HepG2 (cell line): Measurements from ENCODE around the gene RSBN1. TPM values are rescaled to one million over a fixed set of nuclear protein-coding genes. Genes with fewer than 3 reads are reported as not detected.
A peak's percentile ranks its signal among the peaks of the same experiment; 100 is the strongest.

Source experiments
- ARNT2 ChIP-seq: sonication (generic); formaldehyde crosslinking; IDR thresholded peaks from 2 replicates; pipeline ENCODE4 v1.8.0; 2022; ENCODE audit warnings: mild to moderate bottlenecking, low read depth, missing genetic modification reagents, moderate library complexity
- BCL6 ChIP-seq: IDR thresholded peaks from 2 replicates; pipeline ENCODE4 v1.6.1; 2016; ENCODE audit warnings: missing genetic modification reagents, missing compliant biosample characterization
- BHLHE40 ChIP-seq: IDR thresholded peaks from 2 replicates; pipeline ENCODE4 v1.6.1; 2011; ENCODE audit warnings: low read length, improper control_type of control experiment
- KLF16 ChIP-seq, 2 experiments: sonication (generic) in 1 of 2; formaldehyde crosslinking in 1 of 2; IDR thresholded peaks; 2 replicates each; pipeline versions ENCODE4 v1.6.1 to v1.8.0; 2016 to 2023; ENCODE audit warnings: missing genetic modification reagents in 2 of 2, missing compliant biosample characterization in 1 of 2
- MXD3 ChIP-seq: IDR thresholded peaks from 2 replicates; pipeline ENCODE4 v1.6.1; 2016; ENCODE audit warnings: mild to moderate bottlenecking, missing biosample characterization, missing genetic modification reagents
- NFYB ChIP-seq: sonication (generic); formaldehyde crosslinking; IDR thresholded peaks from 2 replicates; pipeline ENCODE4 v1.4.0; 2020; ENCODE audit warnings: missing genetic modification reagents
- SMAD3 ChIP-seq: sonication (generic); formaldehyde crosslinking; IDR thresholded peaks from 2 replicates; pipeline ENCODE4 v1.4.0; 2020; ENCODE audit warnings: missing genetic modification reagents
- STAT6 ChIP-seq: sonication (generic); formaldehyde crosslinking; IDR thresholded peaks from 2 replicates; pipeline ENCODE4 v1.4.0; 2020; ENCODE audit warnings: missing genetic modification reagents, mild to moderate bottlenecking, borderline replicate concordance
- TARDBP ChIP-seq: sonication (generic); formaldehyde crosslinking; IDR thresholded peaks from 2 replicates; pipeline ENCODE4 v1.8.0; 2022; ENCODE audit warnings: mild to moderate bottlenecking, missing genetic modification reagents
- ZBTB34 ChIP-seq: sonication (generic); formaldehyde crosslinking; IDR thresholded peaks from 2 replicates; pipeline ENCODE4 v1.8.0; 2022; ENCODE audit warnings: mild to moderate bottlenecking, missing genetic modification reagents
- ZFP90 ChIP-seq: sonication (generic); formaldehyde crosslinking; IDR thresholded peaks from 2 replicates; pipeline ENCODE4 v1.8.0; 2022; ENCODE audit warnings: missing genetic modification reagents, mild to moderate bottlenecking, inconsistent platforms, borderline replicate concordance
- ZNF382 ChIP-seq: sonication (generic); formaldehyde crosslinking; IDR thresholded peaks from 2 replicates; pipeline ENCODE4 v1.5.0; 2020; ENCODE audit warnings: missing genetic modification reagents, mild to moderate bottlenecking, borderline replicate concordance
- ZNF556 ChIP-seq: sonication (generic); formaldehyde crosslinking; IDR thresholded peaks from 2 replicates; pipeline ENCODE4 v1.4.0; 2020; ENCODE audit warnings: mild to moderate bottlenecking, missing genetic modification reagents, borderline replicate concordance
- ZNF678 ChIP-seq: sonication (generic); formaldehyde crosslinking; IDR thresholded peaks from 2 replicates; pipeline ENCODE4 v1.4.0; 2020; ENCODE audit warnings: mild to moderate bottlenecking, missing genetic modification reagents
- ZNF709 ChIP-seq: sonication (generic); formaldehyde crosslinking; IDR thresholded peaks from 2 replicates; pipeline ENCODE4 v1.5.0; 2020; ENCODE audit warnings: mild to moderate bottlenecking, missing genetic modification reagents
- polyA plus RNA-seq, 8 experiments: library from polyadenylated mRNA; depleted of rRNA in 3 of 8; stranded (reverse) in 7 of 8; unstranded in 1 of 8; fragments of >200 nt; fragmentation: Illumina TruSeq in 4 of 8; extraction: Trizol in 4 of 8; gene quantifications; 2 replicates each; pipeline versions ENCODE4 v1.2.1 to v1.2.3, GENCODE V29; 2011 to 2016; ENCODE audit warnings: low read depth in 4 of 8, missing spikeins in 1 of 8, mixed read lengths in 1 of 8; ENCODE audit not compliant: insufficient read depth in 1 of 8
- total RNA-seq, 5 experiments: library from RNA; depleted of rRNA; stranded (reverse); fragments of >200 nt; fragmentation: Illumina TruSeq; extraction: Trizol; gene quantifications; 2 replicates each; pipeline ENCODE4 v1.2.3, GENCODE V29; 2016; ENCODE audit warnings: low read depth in 1 of 5

Gene RSBN1
- total and polyA plus RNA-seq, 2 of the 13 experiments (the other 11 are each of a cell fraction or from before 2014, with no cell fraction given): 8.3 to 10.4 TPM

- 0 out of 2 replicates have a peak, but pooled peaks have one; percentile 13 for TF ChIP-seq ZBTB34
- TF ChIP-seq TARDBP (CRISPR knock-in tag): no peak
- TF ChIP-seq STAT6: no peak
- TF ChIP-seq ZNF709 (CRISPR knock-in tag): peak; percentile 81; the same call in 1 of the 2 replicates
- TF ChIP-seq NFYB (CRISPR knock-in tag): no peak
- TF ChIP-seq KLF16 (CRISPR knock-in tag; IDR thresholded peaks at IDR 0.05): 0 out of 4 replicates have a peak, but pooled peaks of 1 of the 2 experiments have one; percentile 60
- TF ChIP-seq ARNT2 (CRISPR knock-in tag): peak; percentile 32; the same call in 1 of the 2 replicates
- no peak for TF ChIP-seq BCL6 (CRISPR knock-in tag)
- no peak for TF ChIP-seq BHLHE40
- TF ChIP-seq SMAD3 (CRISPR knock-in tag): 0 out of 2 replicates have a peak, but pooled peaks have one; percentile 12
- no peak for TF ChIP-seq ZNF382 (CRISPR knock-in tag)
- TF ChIP-seq ZNF678: no peak
- peak; percentile 17; the same call in 1 of the 2 replicates for TF ChIP-seq MXD3 (CRISPR knock-in tag)
- TF ChIP-seq ZFP90 (CRISPR knock-in tag): peak; percentile 26; the same call in 1 of the 2 replicates
- no peak for TF ChIP-seq ZNF556
Observed at GRCh38 chr1:113758631-113759332, 53.5 kb downstream of the RSBN1 start (continued).
